ENCODE results near the gene PLS1.
"Not testable (repeated sequence)": the region's sequence is repeated elsewhere in the genome, so short reads cannot be mapped to it uniquely, and the experiment has no call there.

PLS1 gene

DNA sequence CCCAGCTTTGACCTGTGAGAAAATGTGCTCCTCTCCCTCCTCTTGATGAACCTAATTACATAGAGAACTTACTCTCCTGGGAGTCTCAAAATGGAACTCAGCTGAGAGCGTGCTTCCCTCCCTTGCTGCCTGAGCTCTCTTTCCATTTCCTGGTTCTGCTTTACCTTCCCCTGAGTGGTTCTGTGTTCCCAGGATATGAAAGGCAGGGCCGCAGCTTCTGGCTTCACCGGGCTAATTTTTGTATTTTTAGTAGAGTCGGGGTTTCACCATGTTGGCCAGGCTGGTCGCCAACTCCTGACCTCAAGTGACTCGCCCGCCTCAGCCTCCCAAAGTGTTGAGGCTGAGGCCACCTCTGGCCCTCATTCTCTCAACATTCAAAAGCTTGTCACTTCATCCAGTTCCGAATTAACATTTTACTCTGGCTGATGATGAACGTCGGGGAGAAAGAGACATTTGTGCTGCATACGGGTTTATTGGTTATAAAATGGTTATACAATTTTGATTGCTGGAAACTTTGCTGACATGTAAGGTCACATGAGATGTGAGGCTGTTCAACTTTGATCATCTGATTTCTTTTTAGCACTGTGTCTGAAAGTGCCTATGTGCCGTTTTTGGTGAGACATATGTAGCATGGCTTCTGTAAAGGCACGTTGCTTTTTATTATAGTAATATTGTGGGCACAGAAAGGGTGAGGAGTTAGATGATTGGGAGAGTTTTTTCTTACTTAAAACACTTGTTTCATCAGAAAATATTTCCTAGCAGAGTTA, 6.6 kb downstream of the PLS1 start:
- TF ChIP-seq, protein P1, sequence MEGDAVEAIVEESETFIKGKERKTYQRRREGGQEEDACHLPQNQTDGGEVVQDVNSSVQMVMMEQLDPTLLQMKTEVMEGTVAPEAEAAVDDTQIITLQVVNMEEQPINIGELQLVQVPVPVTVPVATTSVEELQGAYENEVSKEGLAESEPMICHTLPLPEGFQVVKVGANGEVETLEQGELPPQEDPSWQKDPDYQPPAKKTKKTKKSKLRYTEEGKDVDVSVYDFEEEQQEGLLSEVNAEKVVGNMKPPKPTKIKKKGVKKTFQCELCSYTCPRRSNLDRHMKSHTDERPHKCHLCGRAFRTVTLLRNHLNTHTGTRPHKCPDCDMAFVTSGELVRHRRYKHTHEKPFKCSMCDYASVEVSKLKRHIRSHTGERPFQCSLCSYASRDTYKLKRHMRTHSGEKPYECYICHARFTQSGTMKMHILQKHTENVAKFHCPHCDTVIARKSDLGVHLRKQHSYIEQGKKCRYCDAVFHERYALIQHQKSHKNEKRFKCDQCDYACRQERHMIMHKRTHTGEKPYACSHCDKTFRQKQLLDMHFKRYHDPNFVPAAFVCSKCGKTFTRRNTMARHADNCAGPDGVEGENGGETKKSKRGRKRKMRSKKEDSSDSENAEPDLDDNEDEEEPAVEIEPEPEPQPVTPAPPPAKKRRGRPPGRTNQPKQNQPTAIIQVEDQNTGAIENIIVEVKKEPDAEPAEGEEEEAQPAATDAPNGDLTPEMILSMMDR (conservative IDR thresholded peaks at IDR 0.05; ENCODE audit: low read depth, low read length) = no peak
- H3K4me3 ChIP-seq (ENCODE audit: low read length) = no peak overlapping the region
- no peak for DNase-seq (ENCODE audit: low read depth)

- not testable (repeated sequence) for H3K4me3 ChIP-seq (ENCODE audit: low read length); DNase-seq (ENCODE audit: low read depth)
Observed at GRCh38 chr3:142603386-142603705, 7.2 kb downstream of the PLS1 start.

- no peak overlapping the region for H3K4me3 ChIP-seq (ENCODE audit: low read length)
- DNase-seq (ENCODE audit: low read depth) = no peak
- TF ChIP-seq, protein P1 (conservative IDR thresholded peaks at IDR 0.05; ENCODE audit: low read depth, low read length) = no peak
Observed at GRCh38 chr3:142604940-142605339, 8.7 kb downstream of the PLS1 start.

DNA sequence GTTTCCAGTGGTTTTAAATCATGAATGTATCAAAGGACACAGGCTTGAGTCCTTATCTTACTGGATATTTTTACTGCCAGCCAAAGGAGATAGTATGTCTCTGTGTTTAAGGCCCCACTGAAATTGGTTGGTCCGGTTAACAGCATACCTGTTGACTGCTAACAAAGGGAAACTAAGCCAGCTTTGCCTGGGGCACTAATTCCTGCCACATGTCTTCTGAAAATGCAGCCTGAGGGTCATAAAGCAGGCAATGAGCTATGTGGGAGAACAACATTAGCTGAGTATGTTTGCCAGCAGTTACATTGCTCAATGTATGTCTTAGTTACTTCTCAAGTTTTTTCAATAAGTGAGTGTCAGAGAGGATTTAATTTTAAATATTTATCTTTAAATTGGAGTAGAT, 12.4 kb downstream of the PLS1 start:
- TF ChIP-seq, protein P1 (conservative IDR thresholded peaks at IDR 0.05; ENCODE audit: low read depth, low read length) = no peak
- H3K4me3 ChIP-seq (ENCODE audit: low read length) = no peak overlapping the region

GRCh38 chr3:142609136-142609535, 12.9 kb downstream of the PLS1 start:
- TF ChIP-seq, protein P1 (conservative IDR thresholded peaks at IDR 0.05; ENCODE audit: low read depth, low read length) = no peak

More for the DNA sequence above, 12.4 kb downstream of the PLS1 start:
- no peak for DNase-seq (ENCODE audit: low read depth)

GRCh38 chr3:142611206-142611605, 15.0 kb downstream of the PLS1 start:
- TF ChIP-seq, protein P1 (conservative IDR thresholded peaks at IDR 0.05; ENCODE audit: low read depth, low read length) = no peak
- DNase-seq (ENCODE audit: low read depth) = no peak
- no peak overlapping the region for H3K4me3 ChIP-seq (ENCODE audit: low read length)

More at GRCh38 chr3:142609136-142609535, 12.9 kb downstream of the PLS1 start:
- no peak for DNase-seq (ENCODE audit: low read depth)
- no peak overlapping the region for H3K4me3 ChIP-seq (ENCODE audit: low read length)

- DNase-seq (ENCODE audit: low read depth) = no peak
- TF ChIP-seq, protein P1 (conservative IDR thresholded peaks at IDR 0.05; ENCODE audit: low read depth, low read length) = no peak
- H3K4me3 ChIP-seq (ENCODE audit: low read length) = no peak overlapping the region
Observed at GRCh38 chr3:142613491-142613890, 17.3 kb downstream of the PLS1 start.

Data from retinal pigment epithelial cell (primary cell).